Adipocyte (in vitro differentiated cells): Measurements from ENCODE around the gene CLK4.

Experiments used
- DNase-seq: peaks from one replicate; pipeline ENCODE4 v3.0.0-alpha.2; 2015; ENCODE audit warnings: low read depth
- H3K27me3 ChIP-seq: replicated peaks from 2 replicates; pipeline ENCODE4 v1.7.0; 2013; ENCODE audit warnings: mild to moderate bottlenecking, low read length, moderate library complexity; ENCODE audit not compliant: control insufficient read depth, insufficient read depth
- H3K36me3 ChIP-seq: 2 replicates; pipeline ENCODE4 v1.7.0; 2013; ENCODE audit warnings: low read length, mild to moderate bottlenecking, moderate library complexity; ENCODE audit not compliant: control insufficient read depth, insufficient read depth, severe bottlenecking
- H3K4me1 ChIP-seq: 2 replicates; pipeline ENCODE4 v1.7.0; 2013; ENCODE audit warnings: mild to moderate bottlenecking, low read length, moderate library complexity; ENCODE audit not compliant: control insufficient read depth, insufficient read depth
- H3K4me3 ChIP-seq: 2 replicates; pipeline ENCODE4 v1.7.0; 2013; ENCODE audit warnings: mild to moderate bottlenecking, low read length, moderate library complexity
- H3K9ac ChIP-seq: 2 replicates; pipeline ENCODE4 v1.7.0; 2013; ENCODE audit warnings: mild to moderate bottlenecking, low read length, moderate library complexity
- H3K9me3 ChIP-seq: 2 replicates; pipeline ENCODE4 v1.7.0; 2013; ENCODE audit warnings: mild to moderate bottlenecking, low read length, moderate library complexity; ENCODE audit not compliant: control insufficient read depth

Gene CLK4

DNA sequence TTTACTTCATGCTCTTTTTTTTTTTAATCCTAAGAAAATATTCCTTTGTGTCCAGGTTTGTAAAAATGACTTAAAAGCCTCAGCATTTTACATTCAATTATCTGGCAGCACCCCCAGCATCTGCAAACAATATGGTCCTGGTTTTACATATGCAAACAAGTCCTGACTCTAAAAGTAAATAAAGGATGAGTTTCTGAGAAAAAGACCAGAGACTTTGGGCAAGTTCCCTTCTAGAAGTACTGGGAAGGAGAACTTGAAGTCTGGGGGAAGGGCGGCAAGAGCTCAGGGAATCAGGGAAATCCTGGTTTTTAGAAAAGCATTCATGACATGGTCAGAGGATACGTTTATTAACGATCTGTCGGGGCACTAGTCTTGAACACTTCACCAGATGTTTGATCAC lies 62.5 kb downstream of the CLK4 start:
- Histone ChIP-seq H3K36me3 (no peaks in the 10 kb centered on the region), H3K9me3 (peaks cover 4% of the 10 kb centered on the region), H3K9ac (no peak overlapping the region), H3K27me3 (peaks cover 16% of the 10 kb centered on the region), H3K4me3 (no peak overlapping the region), H3K4me1 (no peaks in the 10 kb centered on the region)
- no peak for DNase-seq

DNA sequence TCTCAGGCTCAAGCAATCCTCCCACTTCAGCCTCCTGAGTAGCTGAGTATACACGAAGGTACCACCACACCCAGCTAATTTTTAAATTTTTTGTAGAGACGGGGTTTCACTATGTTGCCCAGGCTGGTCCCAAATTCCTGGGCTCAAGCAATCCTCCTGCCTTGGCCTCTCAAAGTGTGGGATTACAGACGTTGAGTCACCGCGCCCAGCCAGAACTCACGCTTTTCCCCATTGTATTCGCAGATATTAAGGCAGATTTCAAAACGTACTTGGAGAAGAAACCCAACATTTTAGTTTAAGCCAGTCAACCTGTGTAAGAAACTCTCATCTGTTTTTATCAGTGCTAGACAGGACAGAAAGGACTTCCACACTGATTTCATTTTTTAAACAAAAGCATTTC lies 63.2 kb downstream of the CLK4 start:
- Histone ChIP-seq H3K4me3 (no peak overlapping the region), H3K9ac (no peak overlapping the region), H3K27me3 (peaks cover 16% of the 10 kb centered on the region), H3K9me3 (no peaks in the 10 kb centered on the region), H3K4me1 (no peaks in the 10 kb centered on the region), H3K36me3 (no peaks in the 10 kb centered on the region)
- no peak for DNase-seq

- H3K9me3 ChIP-seq: no peaks in the 10 kb centered on the region
- no peak for DNase-seq
- H3K9ac ChIP-seq: no peak overlapping the region
- H3K36me3 ChIP-seq: no peaks in the 10 kb centered on the region
- peaks cover 13% of the 10 kb centered on the region for H3K27me3 ChIP-seq
- no peak overlapping the region for H3K4me3 ChIP-seq
- H3K4me1 ChIP-seq: no peaks in the 10 kb centered on the region
Measured at GRCh38 chr5:178561746-178562264, 65.0 kb downstream of the CLK4 start.

DNA sequence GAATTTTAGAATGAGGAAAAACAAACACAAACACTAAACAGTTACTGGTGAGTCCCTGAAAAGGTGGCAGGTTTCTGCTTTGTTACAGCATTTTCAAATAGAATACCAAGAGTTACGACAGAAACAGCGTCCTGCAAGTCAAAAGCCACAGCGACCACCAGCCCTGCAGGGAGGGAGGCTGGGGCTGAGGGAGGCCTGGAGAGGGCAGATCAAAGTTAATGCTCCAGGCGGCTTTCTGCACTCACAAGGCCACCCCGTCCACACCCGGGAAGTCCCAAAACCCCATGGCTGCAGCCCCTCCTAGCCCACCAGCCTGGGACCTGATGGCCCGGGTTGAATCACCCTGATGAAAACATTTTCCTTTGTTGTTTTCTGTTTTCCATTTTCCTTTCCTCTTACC lies 65.9 kb downstream of the CLK4 start:
- Histone ChIP-seq H3K9me3 (no peaks in the 10 kb centered on the region), H3K4me1 (no peaks in the 10 kb centered on the region), H3K4me3 (no peak overlapping the region), H3K9ac (no peak overlapping the region), H3K36me3 (no peaks in the 10 kb centered on the region), H3K27me3 (peaks cover 9% of the 10 kb centered on the region)
- no peak for DNase-seq

- DNase-seq: no peak
- H3K36me3 ChIP-seq: no peaks in the 10 kb centered on the region
Measured at GRCh38 chr5:178557416-178557815, 69.4 kb downstream of the CLK4 start.

GRCh38 chr5:178555771-178556211 lies 71.1 kb downstream of the CLK4 start:
- Histone ChIP-seq H3K4me3 (no peak overlapping the region), H3K27me3 (peaks cover 23% of the 10 kb centered on the region), H3K9me3 (no peaks in the 10 kb centered on the region), H3K9ac (no peak overlapping the region), H3K4me1 (no peaks in the 10 kb centered on the region), H3K36me3 (no peaks in the 10 kb centered on the region)
- DNase-seq: no peak

More at GRCh38 chr5:178557416-178557815, 69.4 kb downstream of the CLK4 start:
- no peak overlapping the region for H3K9ac ChIP-seq
- H3K4me1 ChIP-seq: no peaks in the 10 kb centered on the region
- no peaks in the 10 kb centered on the region for H3K9me3 ChIP-seq
- peaks cover 12% of the 10 kb centered on the region for H3K27me3 ChIP-seq
- no peak overlapping the region for H3K4me3 ChIP-seq

DNA sequence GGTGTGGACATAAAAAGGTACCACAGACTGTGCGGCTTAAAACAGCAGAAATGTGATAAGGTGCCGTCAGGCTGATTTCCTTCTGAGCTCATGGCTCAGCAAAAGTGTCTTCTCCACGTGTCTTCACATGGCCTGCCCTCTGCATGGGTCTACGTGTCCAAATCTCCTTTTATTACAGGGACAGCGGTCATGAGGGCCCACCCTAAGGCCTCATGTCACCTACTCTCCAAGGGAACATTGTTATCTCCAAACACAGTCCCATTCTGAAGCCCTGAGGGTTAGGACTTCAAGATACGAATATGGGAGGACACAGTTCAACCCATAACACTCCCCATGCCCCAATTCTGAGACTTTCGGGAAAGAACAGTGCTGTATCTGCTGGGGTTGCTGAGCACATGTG lies 71.8 kb downstream of the CLK4 start:
- DNase-seq: no peak

GRCh38 chr5:178554311-178554710 lies 72.5 kb downstream of the CLK4 start:
- Histone ChIP-seq H3K36me3 (no peaks in the 10 kb centered on the region), H3K9ac (no peak overlapping the region), H3K4me1 (no peaks in the 10 kb centered on the region), H3K4me3 (no peak overlapping the region), H3K9me3 (no peaks in the 10 kb centered on the region), H3K27me3 (peaks cover 23% of the 10 kb centered on the region)
- no peak for DNase-seq

More for the DNA sequence above, 71.8 kb downstream of the CLK4 start:
- Histone ChIP-seq H3K4me1 (no peaks in the 10 kb centered on the region), H3K36me3 (no peaks in the 10 kb centered on the region), H3K9me3 (no peaks in the 10 kb centered on the region), H3K4me3 (no peak overlapping the region), H3K27me3 (peaks cover 23% of the 10 kb centered on the region), H3K9ac (no peak overlapping the region)

GRCh38 chr5:178553517-178553916 lies 73.3 kb downstream of the CLK4 start:
- no peak overlapping the region for H3K4me3 ChIP-seq
- no peaks in the 10 kb centered on the region for H3K9me3 ChIP-seq
- DNase-seq: no peak
- no peaks in the 10 kb centered on the region for H3K36me3 ChIP-seq
- peaks cover 23% of the 10 kb centered on the region for H3K27me3 ChIP-seq
- no peaks in the 10 kb centered on the region for H3K4me1 ChIP-seq
- no peak overlapping the region for H3K9ac ChIP-seq
